ENCODE data around the gene TFF2. TPM values are rescaled to one million over a fixed set of nuclear protein-coding genes. Genes with fewer than 3 reads are reported as not detected.

The TFF2 gene
- total RNA-seq, 2 experiments from 2014 or later = not detected

- Mint-ChIP-seq H3K27ac (no peak overlapping the region), H3K9me3 (peaks cover 18% of the 10 kb centered on the region), H3K36me3 (ENCODE audit: low read depth) (peaks cover 44% of the 10 kb centered on the region), H3K4me1 (peaks cover 24% of the 10 kb centered on the region), H3K27me3 (no peaks in the 10 kb centered on the region), H3K4me3 (no peak overlapping the region)
- DNase-seq = peak; percentile 60
- ChIA-PET POLR2A (interaction anchor here (0.6 to 2.1 kb wide), 6 partner anchors 10 to 61 kb away, joined by 3 to 5 read pairs (median 4); no protein-coding TSS in a partner anchor), CTCF (interaction anchor here (0.6 to 2.5 kb wide), 16 partner anchors 9 to 236 kb away, joined by 3 to 21 read pairs (median 4); partner anchors contain the start of gene UBASH3A)
Measured at GRCh38 chr21:42381347-42381984, 30.7 kb upstream of the TFF2 start.

DNA sequence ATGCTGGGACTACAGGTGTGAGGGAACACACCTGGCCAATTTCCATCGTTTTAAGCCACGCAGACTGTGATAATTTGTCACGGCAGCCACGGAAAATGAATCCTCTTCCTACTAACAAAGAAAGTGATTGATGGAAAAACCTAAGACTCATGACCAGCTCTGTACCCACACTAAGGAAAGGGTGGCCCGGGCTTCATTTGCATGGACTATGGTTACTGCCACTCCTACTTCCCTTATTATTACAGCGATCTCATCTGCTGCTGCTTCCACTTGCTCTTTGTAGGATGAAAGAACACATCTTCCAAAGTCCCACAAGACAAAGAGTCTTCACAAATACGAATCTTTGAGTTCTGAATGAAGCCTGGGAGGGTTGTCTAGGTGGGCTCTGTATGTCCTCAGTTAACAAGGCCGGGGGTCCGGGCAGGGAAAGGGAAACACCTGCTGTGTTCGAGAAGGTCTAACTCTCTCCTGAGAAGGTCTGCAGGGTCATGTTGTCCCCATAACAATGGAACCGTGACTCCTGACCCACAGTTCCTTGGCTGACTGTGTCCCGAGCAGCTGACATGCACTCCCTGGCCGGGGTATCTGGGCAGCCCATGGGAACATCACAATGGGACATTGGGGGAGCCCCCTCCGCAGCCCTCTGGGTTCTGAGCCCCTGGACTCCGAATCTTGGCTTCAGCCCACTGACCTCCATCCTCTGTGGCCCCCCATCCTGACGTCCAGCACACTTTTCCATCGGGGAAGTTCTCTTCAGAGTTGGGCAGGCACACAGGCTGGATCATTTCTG is 28.8 kb upstream of the TFF2 start:
- Mint-ChIP-seq H3K4me3 (no peak overlapping the region), H3K27me3 (no peaks in the 10 kb centered on the region), H3K4me1 (peaks cover 19% of the 10 kb centered on the region), H3K36me3 (ENCODE audit: low read depth) (peaks cover 31% of the 10 kb centered on the region), H3K9me3 (peaks cover 16% of the 10 kb centered on the region), H3K27ac (no peak overlapping the region)
- ChIA-PET POLR2A (no interaction called here), CTCF (no interaction called here)
- DNase-seq = no peak

- no peak for DNase-seq
- no peak overlapping the region for H3K4me3 Mint-ChIP-seq
- H3K27ac Mint-ChIP-seq = no peak overlapping the region
- ChIA-PET CTCF (no interaction called here), POLR2A (interaction anchor here (1.7 kb wide), 1 partner anchor 26 kb away, joined by 7 read pairs; the partner anchor contains the start of gene UBASH3A)
- H3K4me1 Mint-ChIP-seq = peaks cover 25% of the 10 kb centered on the region
- peaks cover 20% of the 10 kb centered on the region for H3K36me3 Mint-ChIP-seq (ENCODE audit: low read depth)
- no peaks in the 10 kb centered on the region for H3K27me3 Mint-ChIP-seq
- H3K9me3 Mint-ChIP-seq = peaks cover 16% of the 10 kb centered on the region
Measured at GRCh38 chr21:42378418-42378817, 27.6 kb upstream of the TFF2 start.

DNA sequence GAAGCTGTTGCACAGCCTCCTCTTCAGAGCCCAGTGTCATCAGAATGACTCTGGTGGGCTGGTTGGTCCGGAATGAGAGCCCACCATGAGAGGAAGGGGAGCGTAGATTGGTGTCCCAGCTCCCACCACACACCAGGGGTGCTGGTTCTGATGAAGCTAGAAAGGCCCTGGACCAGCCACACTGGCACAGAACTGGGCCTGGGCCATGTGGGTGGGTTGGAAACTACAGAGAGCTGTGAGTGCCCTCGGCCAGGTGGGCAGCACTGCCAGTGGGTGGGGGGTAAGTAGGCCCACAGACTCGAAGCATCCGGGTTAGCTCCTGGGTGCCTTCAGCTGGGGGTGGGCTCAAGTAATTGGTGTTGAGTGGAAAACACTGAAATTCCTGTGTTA is 27.2 kb upstream of the TFF2 start:
- ChIA-PET POLR2A (interaction anchor here (1.7 kb wide), 1 partner anchor 26 kb away, joined by 7 read pairs; the partner anchor contains the start of gene UBASH3A), CTCF (no interaction called here)
- no peak overlapping the region for H3K4me3 Mint-ChIP-seq
- H3K9me3 Mint-ChIP-seq = peaks cover 16% of the 10 kb centered on the region
- no peak for DNase-seq
- H3K27ac Mint-ChIP-seq = no peak overlapping the region
- peaks cover 19% of the 10 kb centered on the region for H3K36me3 Mint-ChIP-seq (ENCODE audit: low read depth)
- H3K4me1 Mint-ChIP-seq = peaks cover 30% of the 10 kb centered on the region
- no peaks in the 10 kb centered on the region for H3K27me3 Mint-ChIP-seq

DNA sequence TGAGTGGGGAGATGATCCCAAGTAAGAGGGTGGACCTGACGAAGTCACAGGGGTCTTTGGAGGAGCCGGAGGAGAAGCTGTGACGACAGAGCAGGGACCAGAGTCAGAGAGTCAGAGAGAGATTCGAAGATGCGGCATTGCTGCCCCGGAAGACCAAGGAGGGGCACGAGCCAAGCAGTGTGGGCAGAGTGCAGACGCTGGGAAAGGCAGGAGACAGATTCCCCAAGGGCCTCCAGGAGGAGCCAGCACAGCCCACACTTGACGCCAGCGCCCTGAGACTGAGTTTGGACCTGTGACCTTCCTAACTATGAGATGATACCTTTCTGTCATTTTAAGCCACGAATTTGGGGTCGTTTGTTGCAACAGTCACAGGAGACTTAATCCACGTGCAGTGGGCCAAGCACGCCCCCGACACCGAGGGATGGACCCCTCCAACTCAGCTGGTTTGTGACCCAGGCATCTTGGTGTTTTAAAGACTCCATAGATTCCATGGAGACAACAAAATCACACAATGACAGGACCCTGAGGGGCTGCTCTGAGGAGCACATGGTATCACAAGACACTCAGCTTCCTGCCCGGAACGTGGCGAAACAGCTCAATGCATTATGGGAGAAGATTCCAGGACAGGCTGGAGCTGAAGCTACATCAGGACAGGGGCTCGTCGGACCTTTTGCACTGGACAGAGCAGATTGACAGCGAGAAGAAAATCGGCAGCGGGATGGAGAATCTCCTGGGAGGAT is 26.6 kb upstream of the TFF2 start:
- CTCF ChIA-PET = no interaction called here
- POLR2A ChIA-PET = interaction anchor here (1.7 kb wide), 1 partner anchor 27 kb away, joined by 7 read pairs; the partner anchor contains the start of gene UBASH3A
- Mint-ChIP-seq H3K4me1 (peaks cover 28% of the 10 kb centered on the region), H3K36me3 (ENCODE audit: low read depth) (peaks cover 14% of the 10 kb centered on the region), H3K9me3 (peaks cover 11% of the 10 kb centered on the region), H3K27ac (no peak overlapping the region), H3K4me3 (no peak overlapping the region), H3K27me3 (no peaks in the 10 kb centered on the region)
- DNase-seq = no peak

DNA sequence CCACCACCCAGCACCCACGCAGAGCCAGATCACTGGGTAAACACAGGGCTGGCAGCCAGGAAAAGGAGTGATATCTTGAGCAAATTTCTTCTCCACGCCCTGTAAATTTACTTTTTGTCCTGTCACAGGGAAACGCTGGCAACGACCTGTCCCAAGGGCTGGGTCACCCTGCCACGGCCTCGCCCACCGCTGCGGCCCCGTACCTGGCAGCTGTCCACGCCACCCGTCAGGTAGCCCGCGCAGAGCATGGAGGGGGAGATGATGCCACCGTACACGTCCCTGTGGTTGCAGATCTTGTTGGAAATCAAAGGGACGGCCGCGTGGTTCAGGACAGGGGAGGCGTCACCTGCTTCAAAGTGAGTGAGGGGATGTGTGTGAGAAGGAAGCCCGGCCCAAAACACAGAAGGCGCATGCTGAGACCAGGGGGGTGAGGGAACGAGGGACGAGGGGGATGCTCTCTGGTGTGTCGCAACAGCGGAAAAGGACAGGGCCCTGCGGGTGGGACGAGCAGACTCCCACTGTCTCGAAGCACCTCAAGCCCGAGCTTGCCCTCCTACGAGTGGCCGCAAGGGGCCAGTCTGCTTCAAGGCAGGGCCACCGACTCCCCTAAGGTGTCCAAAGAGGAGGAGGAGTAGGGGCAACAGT is 25.7 kb upstream of the TFF2 start:
- ChIA-PET CTCF (no interaction called here), POLR2A (no interaction called here)
- Mint-ChIP-seq H3K9me3 (peaks cover 1% of the 10 kb centered on the region), H3K4me1 (peaks cover 25% of the 10 kb centered on the region), H3K27ac (no peak overlapping the region), H3K27me3 (no peaks in the 10 kb centered on the region), H3K36me3 (ENCODE audit: low read depth) (peaks cover 5% of the 10 kb centered on the region), H3K4me3 (no peak overlapping the region)
- no peak for DNase-seq

GRCh38 chr21:42375966-42376337 is 25.2 kb upstream of the TFF2 start:
- POLR2A ChIA-PET = interaction anchor here (2.5 kb wide), 1 partner anchor 30 kb away, joined by 9 read pairs; no protein-coding TSS in a partner anchor
- DNase-seq = no peak
- CTCF ChIA-PET = no interaction called here
- Mint-ChIP-seq H3K4me3 (no peak overlapping the region), H3K4me1 (peaks cover 25% of the 10 kb centered on the region), H3K27me3 (no peaks in the 10 kb centered on the region), H3K27ac (no peak overlapping the region), H3K9me3 (no peaks in the 10 kb centered on the region), H3K36me3 (ENCODE audit: low read depth) (peaks cover 4% of the 10 kb centered on the region)

GRCh38 chr21:42375506-42375905 is 24.7 kb upstream of the TFF2 start:
- no peak for DNase-seq
- Mint-ChIP-seq H3K27ac (peak overlapping the region; percentile 63), H3K4me1 (peaks cover 29% of the 10 kb centered on the region), H3K9me3 (no peaks in the 10 kb centered on the region), H3K4me3 (no peak overlapping the region), H3K36me3 (ENCODE audit: low read depth) (peaks cover 4% of the 10 kb centered on the region), H3K27me3 (no peaks in the 10 kb centered on the region)
- ChIA-PET CTCF (no interaction called here), POLR2A (interaction anchor here (1.0 to 2.5 kb wide), 3 partner anchors 11 to 31 kb away, joined by 3 to 9 read pairs (median 8); partner anchors contain the start of gene UBASH3A)

GRCh38 chr21:42374864-42375499 is 24.2 kb upstream of the TFF2 start:
- H3K27ac Mint-ChIP-seq = peak overlapping the region; percentile 65
- DNase-seq = no peak
- H3K4me3 Mint-ChIP-seq = peak overlapping the region; percentile 30
- CTCF ChIA-PET = no interaction called here
- H3K36me3 Mint-ChIP-seq (ENCODE audit: low read depth) = peaks cover 4% of the 10 kb centered on the region
- H3K4me1 Mint-ChIP-seq = peaks cover 29% of the 10 kb centered on the region
- H3K9me3 Mint-ChIP-seq = no peaks in the 10 kb centered on the region
- no peaks in the 10 kb centered on the region for H3K27me3 Mint-ChIP-seq
- POLR2A ChIA-PET = interaction anchor here (0.7 to 2.5 kb wide), 7 partner anchors 12 to 101 kb away, joined by 3 to 9 read pairs (median 5); partner anchors contain the start of gene UBASH3A

DNA sequence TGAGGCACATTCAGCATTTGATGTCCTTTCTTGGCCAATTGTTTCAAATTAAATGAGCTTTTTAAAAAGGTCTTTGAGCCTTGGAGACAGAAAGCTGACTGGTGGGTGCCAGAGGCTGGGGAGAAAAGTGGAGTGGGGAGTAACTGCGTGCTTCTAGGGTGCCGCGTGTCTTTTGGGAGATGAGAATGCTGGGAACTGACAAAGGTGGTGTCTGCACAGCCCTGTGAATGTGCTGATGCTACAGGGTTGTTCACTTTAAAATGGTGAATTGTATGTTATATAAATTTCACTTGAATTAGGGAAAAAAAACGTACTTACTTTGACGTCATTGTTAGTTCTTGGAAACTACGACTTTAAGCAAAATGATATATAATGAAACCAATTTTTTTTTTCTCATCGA is 23.7 kb upstream of the TFF2 start:
- POLR2A ChIA-PET = interaction anchor here (0.7 to 2.5 kb wide), 9 partner anchors 12 to 100 kb away, joined by 3 to 9 read pairs (median 5); partner anchors contain the start of gene UBASH3A
- CTCF ChIA-PET = no interaction called here
- no peak for DNase-seq

DNA sequence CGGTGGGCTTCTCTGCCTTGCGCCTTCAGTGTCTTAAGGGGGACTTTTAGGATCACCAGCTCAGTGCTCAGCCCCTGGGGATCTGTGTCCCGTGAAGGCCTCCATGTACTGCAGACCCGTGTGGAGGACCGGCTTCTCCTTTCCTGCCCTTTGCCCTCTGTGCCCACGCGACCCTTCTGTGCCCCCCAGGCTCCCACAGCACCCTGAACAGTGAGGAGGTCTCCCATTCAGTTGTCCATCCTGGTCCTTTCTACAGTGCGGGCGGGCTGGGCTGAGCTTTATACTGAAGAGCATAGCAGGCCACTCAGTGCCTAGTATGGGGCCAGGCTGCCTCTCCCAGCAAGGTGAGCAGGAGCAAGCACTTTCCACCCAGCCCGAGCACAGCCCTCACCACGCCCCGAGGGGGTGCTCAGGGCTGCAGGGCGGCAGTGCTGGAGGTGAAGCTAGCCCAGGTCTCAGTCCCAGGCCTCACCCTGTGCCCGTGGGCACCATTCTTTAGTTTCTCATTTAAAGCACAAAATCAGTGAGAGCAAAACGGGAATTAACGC is 23.2 kb upstream of the TFF2 start:
- POLR2A ChIA-PET = interaction anchor here (0.7 to 2.5 kb wide), 8 partner anchors 12 to 100 kb away, joined by 3 to 9 read pairs (median 5); partner anchors contain the start of gene UBASH3A
- Mint-ChIP-seq H3K4me1 (peaks cover 32% of the 10 kb centered on the region), H3K4me3 (no peak overlapping the region), H3K9me3 (no peaks in the 10 kb centered on the region), H3K27ac (peak overlapping the region; percentile 65), H3K27me3 (no peaks in the 10 kb centered on the region), H3K36me3 (ENCODE audit: low read depth) (peaks cover 4% of the 10 kb centered on the region)
- no peak for DNase-seq
- CTCF ChIA-PET = no interaction called here

More for the DNA sequence above, 23.7 kb upstream of the TFF2 start:
- Mint-ChIP-seq H3K27me3 (no peaks in the 10 kb centered on the region), H3K9me3 (no peaks in the 10 kb centered on the region), H3K4me1 (peaks cover 29% of the 10 kb centered on the region), H3K36me3 (ENCODE audit: low read depth) (peaks cover 4% of the 10 kb centered on the region), H3K27ac (peak overlapping the region; percentile 65), H3K4me3 (no peak overlapping the region)

All from activated CD4-positive, alpha-beta memory T cell treated with anti-CD3 and anti-CD28 coated beads, Interleukin-2, amount 10 ng/mL, durations not matched to agents 7 days and 5 days (primary cell).